Measurements from ENCODE around the gene PPP1R13B. TPM values are rescaled to one million over a fixed set of nuclear protein-coding genes. Genes with fewer than 3 reads are reported as not detected.
"Not testable (repeated sequence)": the region's sequence is repeated elsewhere in the genome, so short reads cannot be mapped to it uniquely, and the experiment has no call there.

PPP1R13B gene
- total RNA-seq, 6 experiments from 2014 or later = 5.1 to 6.2 (median 5.5) TPM

DNA sequence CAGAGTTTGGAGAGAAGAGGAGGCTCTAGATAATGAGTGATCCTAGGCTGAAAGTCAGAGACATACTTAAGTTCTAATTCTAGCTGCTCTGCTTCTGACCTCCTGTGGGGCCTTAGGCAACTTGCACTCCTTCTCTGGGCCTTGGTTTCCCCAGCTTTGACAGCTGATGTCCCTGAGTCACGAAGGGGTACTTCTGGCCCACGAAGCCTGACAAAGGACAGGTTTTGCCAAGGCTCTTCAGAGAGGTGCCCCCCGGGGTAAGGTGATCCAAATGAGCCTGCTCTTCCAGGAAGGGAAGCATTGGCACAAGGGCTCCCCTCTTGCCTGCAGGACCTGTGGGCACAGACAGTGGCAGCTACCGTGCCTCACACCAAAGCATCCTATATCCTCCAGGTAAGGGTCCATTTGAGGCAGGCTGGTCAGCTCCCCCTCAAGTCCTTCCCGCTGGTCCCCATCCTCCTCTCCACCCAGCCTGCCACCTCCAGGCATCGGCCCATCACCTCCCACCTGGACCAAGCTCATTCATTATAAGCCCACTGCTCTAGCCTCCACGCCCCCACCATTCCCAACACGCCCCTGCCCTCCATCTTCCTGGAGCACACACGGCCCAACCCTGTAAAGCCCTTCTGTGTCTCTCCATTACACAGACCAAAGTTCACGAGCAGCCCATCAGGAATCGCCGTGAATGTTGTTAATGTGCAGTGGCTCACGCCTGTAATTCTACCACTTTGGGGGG is 1.9 kb upstream of the PPP1R13B start:
- H3K36me3 Mint-ChIP-seq (ENCODE audit: low read depth) = no peaks in the 10 kb centered on the region
- DNase-seq = no peak
- H3K27me3 Mint-ChIP-seq (ENCODE audit: insufficient read depth) = peaks cover 8% of the 10 kb centered on the region
- H3K27ac Mint-ChIP-seq = no peak overlapping the region
- no peak for TF ChIP-seq CTCF (IDR thresholded peaks at IDR 0.05)
- peak overlapping the region; percentile 53 for H3K4me3 Mint-ChIP-seq
- peaks cover 11% of the 10 kb centered on the region for H3K4me1 Mint-ChIP-seq (ENCODE audit: low read depth)
- no peaks in the 10 kb centered on the region for H3K9me3 Mint-ChIP-seq

GRCh38 chr14:103848175-103849077 is 1.1 kb upstream of the PPP1R13B start:
- no peak for TF ChIP-seq CTCF (IDR thresholded peaks at IDR 0.05)
- no peak for DNase-seq
- no peaks in the 10 kb centered on the region for H3K36me3 Mint-ChIP-seq (ENCODE audit: low read depth)
- peaks cover 8% of the 10 kb centered on the region for H3K27me3 Mint-ChIP-seq (ENCODE audit: insufficient read depth)
- H3K9me3 Mint-ChIP-seq = no peaks in the 10 kb centered on the region
- H3K27ac Mint-ChIP-seq = no peak overlapping the region
- peak overlapping the region; percentile 53 for H3K4me3 Mint-ChIP-seq
- H3K4me1 Mint-ChIP-seq (ENCODE audit: low read depth) = peaks cover 11% of the 10 kb centered on the region

DNA sequence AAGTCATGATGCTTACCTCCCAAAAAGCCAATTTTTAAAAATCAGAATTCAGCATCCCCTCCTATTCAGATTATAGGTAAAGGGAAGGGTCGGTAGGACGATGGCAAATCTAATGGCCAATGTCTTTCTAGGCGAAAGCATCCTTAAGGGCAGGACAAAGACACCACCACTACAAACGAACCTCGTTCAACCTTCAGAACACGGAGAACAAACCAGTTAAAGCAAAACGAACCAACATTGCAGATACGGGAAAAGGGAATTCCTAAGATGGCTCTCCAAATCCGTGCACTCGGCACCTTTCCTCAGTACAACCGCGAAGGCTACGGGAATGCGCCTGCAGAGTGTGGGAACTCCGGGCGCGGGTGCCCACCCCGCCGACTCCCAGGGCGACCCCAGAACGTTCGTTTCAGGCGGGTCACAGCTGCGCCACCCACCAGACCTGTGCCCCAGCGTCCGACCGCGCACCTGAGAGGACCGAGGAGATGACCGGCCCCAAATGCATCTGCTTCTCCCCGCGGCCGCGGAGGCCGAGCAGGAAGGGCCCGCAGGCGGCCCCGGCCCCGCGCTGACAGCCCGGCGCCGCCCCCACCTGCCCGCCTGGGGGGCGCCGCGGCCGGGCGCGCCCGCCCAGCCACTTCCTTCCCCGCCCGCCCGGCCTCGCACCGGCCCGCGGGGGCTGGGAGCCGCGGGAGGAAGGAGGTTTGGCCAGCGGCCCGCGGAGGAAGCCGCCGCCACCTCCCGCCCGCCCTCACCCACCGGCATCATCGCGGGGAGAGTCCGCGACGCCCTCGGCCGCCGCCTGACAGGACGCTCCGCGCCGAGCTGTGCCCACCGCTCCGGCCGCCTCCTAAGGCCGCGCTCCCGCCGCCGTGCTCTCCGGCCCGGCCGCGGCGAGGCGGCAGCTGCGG is 578 bp downstream of the PPP1R13B start:
- no peaks in the 10 kb centered on the region for H3K36me3 Mint-ChIP-seq (ENCODE audit: low read depth)
- DNase-seq = no peak
- no peak for TF ChIP-seq CTCF (IDR thresholded peaks at IDR 0.05)
- no peaks in the 10 kb centered on the region for H3K9me3 Mint-ChIP-seq
- H3K27ac Mint-ChIP-seq = no peak overlapping the region; the same call in 1 of the 2 replicates
- peaks cover 11% of the 10 kb centered on the region for H3K4me1 Mint-ChIP-seq (ENCODE audit: low read depth)
- peak overlapping the region; percentile 89 for H3K4me3 Mint-ChIP-seq
- H3K27me3 Mint-ChIP-seq (ENCODE audit: insufficient read depth) = peaks cover 8% of the 10 kb centered on the region

DNA sequence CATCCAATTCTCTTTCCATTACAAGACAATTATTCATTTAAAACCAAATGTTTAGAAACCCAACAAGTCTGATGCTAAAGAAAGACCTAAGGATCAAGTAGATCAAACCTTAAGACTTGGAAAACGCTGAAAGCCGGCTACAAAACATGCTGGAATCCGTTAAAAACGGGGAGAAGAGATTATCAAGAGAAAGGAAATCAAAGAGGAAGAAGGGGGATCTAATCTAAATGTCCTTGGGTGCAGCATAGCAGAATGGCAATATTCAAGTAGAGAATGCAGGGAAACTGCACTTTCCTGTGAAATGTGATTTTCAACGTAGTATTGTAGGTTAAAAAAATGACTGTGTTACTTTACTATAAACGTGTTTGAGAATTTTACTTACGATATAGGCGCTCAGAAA is 1.3 kb downstream of the PPP1R13B start:
- H3K27me3 Mint-ChIP-seq (ENCODE audit: insufficient read depth) = peaks cover 8% of the 10 kb centered on the region
- no peaks in the 10 kb centered on the region for H3K36me3 Mint-ChIP-seq (ENCODE audit: low read depth)
- DNase-seq = no peak
- H3K27ac Mint-ChIP-seq = no peak overlapping the region
- no peak for TF ChIP-seq CTCF (IDR thresholded peaks at IDR 0.05)
- H3K4me3 Mint-ChIP-seq = peak overlapping the region; percentile 89
- peaks cover 11% of the 10 kb centered on the region for H3K4me1 Mint-ChIP-seq (ENCODE audit: low read depth)
- H3K9me3 Mint-ChIP-seq = no peaks in the 10 kb centered on the region

DNA sequence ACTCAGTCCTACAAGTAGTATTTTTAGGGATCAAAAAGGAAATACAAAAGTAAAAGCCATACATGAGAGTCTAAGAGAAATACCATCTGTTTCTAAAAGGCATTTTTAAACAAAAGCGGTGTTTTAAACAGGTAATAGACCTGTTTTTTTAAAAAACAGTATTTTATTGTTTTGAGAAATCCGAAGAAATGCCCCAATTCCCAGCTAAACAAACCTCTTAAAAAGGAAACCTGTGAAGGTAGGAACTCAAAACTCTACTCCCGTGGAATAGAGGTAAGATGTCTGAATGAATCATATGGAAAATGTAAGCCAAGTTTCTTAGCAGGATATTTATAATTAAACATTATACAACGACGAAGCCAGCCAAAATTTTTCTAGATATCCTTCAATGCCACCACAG is 2.0 kb downstream of the PPP1R13B start:
- Mint-ChIP-seq H3K9me3 (no peaks in the 10 kb centered on the region), H3K27me3 (ENCODE audit: insufficient read depth) (peaks cover 8% of the 10 kb centered on the region), H3K4me1 (ENCODE audit: low read depth) (peaks cover 11% of the 10 kb centered on the region), H3K4me3 (no peak overlapping the region), H3K36me3 (ENCODE audit: low read depth) (no peaks in the 10 kb centered on the region), H3K27ac (no peak overlapping the region)
- no peak for DNase-seq
- no peak for TF ChIP-seq CTCF (IDR thresholded peaks at IDR 0.05)

DNA sequence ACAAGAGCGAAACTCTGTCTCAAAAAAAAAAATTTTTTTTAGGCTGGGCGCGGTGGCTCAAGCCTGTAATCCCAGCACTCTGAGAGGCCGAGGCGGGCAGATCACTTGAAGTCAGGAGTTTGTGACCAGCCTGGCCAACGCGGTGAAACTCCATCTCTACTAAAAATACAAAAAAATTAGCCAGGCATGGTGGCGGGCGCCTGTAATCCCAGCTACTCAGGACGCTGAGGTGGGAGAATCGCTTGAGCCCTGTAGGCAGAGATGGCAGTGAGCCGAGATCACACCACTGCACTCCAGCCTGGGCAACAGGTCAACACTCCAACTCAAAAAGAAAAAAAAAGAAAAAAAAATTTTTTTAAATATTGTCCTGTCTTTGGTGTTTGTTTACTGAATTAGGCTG is 6.1 kb downstream of the PPP1R13B start:
- H3K4me3 Mint-ChIP-seq; H3K27me3 Mint-ChIP-seq (ENCODE audit: insufficient read depth); H3K36me3 Mint-ChIP-seq (ENCODE audit: low read depth); DNase-seq; H3K9me3 Mint-ChIP-seq; H3K27ac Mint-ChIP-seq: not testable (repeated sequence)
- H3K4me1 Mint-ChIP-seq (ENCODE audit: low read depth) = peaks cover 13% of the 10 kb centered on the region
